Testis (tissue), 2 donors: ENCODE data around the gene KCNK10.

Experiments
- POLR2A ChIP-seq: fragments of 450-650 bp; IDR thresholded peaks from one replicate; pipeline ENCODE4 v1.6.1; 2017; ENCODE audit warnings: antibody characterized with exemption, mild to moderate bottlenecking, moderate library complexity
- TF ChIP-seq, protein P1 (sequence below), 3 experiments: fragments of 450-650 bp in 2 of 3; fragments of 200-600 bp in 1 of 3; sonication (generic) in 1 of 3; IDR thresholded peaks; one replicate each; pipeline ENCODE4 v1.5.1; 2016 to 2019; ENCODE audit warnings: antibody characterized with exemption in 3 of 3, mild to moderate bottlenecking in 2 of 3, moderate library complexity in 1 of 3

- TF ChIP-seq, protein P1, sequence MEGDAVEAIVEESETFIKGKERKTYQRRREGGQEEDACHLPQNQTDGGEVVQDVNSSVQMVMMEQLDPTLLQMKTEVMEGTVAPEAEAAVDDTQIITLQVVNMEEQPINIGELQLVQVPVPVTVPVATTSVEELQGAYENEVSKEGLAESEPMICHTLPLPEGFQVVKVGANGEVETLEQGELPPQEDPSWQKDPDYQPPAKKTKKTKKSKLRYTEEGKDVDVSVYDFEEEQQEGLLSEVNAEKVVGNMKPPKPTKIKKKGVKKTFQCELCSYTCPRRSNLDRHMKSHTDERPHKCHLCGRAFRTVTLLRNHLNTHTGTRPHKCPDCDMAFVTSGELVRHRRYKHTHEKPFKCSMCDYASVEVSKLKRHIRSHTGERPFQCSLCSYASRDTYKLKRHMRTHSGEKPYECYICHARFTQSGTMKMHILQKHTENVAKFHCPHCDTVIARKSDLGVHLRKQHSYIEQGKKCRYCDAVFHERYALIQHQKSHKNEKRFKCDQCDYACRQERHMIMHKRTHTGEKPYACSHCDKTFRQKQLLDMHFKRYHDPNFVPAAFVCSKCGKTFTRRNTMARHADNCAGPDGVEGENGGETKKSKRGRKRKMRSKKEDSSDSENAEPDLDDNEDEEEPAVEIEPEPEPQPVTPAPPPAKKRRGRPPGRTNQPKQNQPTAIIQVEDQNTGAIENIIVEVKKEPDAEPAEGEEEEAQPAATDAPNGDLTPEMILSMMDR (IDR thresholded peaks at IDR 0.05): no peak
- no peak for TF ChIP-seq POLR2A
Observed at GRCh38 chr14:88354358-88354757, 31.3 kb upstream of the KCNK10 start.
